ENCODE data around the gene P3H2. TPM values are rescaled to one million over a fixed set of nuclear protein-coding genes. Genes with fewer than 3 reads are reported as not detected.
A peak's percentile ranks its signal among the peaks of the same experiment; 100 is the strongest.
"Not testable (repeated sequence)": the region's sequence is repeated elsewhere in the genome, so short reads cannot be mapped to it uniquely, and the experiment has no call there.

P3H2 gene
- total RNA-seq, 2 experiments from 2014 or later: not detected

DNA sequence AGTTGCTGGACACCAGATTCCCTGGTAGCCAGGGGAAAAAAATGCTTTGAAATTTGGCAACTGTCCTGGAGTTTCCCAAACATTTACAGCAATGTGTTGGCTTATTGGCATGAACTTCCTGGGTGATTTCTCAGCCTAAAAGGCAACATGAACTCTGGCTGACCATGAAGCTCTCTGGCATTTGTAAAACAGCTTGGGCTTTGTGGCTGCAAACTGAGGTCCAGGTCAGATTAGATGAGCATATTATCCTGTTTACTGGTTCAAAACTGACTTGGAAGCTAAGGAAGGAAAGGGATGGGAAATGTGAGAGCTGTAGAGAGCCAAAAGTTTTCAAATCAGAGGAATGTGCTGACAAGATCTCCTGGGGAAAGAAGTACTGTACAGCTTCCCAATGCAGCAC is 139.0 kb downstream of the P3H2 start:
- Mint-ChIP-seq H3K4me3 (no peak overlapping the region), H3K27me3 (ENCODE audit: low read depth) (peaks cover 12% of the 10 kb centered on the region), H3K27ac (no peak overlapping the region), H3K4me1 (ENCODE audit: low read depth) (no peaks in the 10 kb centered on the region), H3K36me3 (ENCODE audit: low read depth) (no peaks in the 10 kb centered on the region), H3K9me3 (no peaks in the 10 kb centered on the region)
- intact Hi-C loops (cut with micrococcal nuclease): no loop called here
- CTCF ChIA-PET: interaction anchor here (0.7 to 1.4 kb wide), 2 partner anchors 14 to 371 kb away, joined by 3 to 6 read pairs; no protein-coding TSS in a partner anchor
- DNase-seq: no peak

DNA sequence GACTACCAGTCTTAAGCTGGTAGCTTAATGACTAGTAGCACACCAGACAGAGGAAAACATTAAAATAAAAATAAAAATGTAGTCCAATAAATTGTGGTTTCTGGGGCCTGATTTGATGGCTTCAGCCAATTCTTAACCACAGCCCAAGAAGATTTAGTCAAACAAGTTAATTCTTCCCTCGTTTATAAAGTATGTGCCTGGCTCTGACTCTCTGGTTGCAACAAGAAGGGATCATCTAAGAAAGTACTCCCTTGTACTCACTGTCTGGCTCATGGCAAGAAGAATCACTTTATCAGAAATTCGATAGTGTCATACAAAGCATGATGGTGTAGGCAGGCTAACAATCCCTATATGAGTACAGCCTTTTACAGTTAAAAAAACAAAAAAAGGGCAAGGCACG is 141.9 kb downstream of the P3H2 start:
- Mint-ChIP-seq H3K27me3 (ENCODE audit: low read depth) (peaks cover 30% of the 10 kb centered on the region), H3K9me3 (no peaks in the 10 kb centered on the region), H3K27ac (no peak overlapping the region), H3K36me3 (ENCODE audit: low read depth) (no peaks in the 10 kb centered on the region), H3K4me3 (no peak overlapping the region), H3K4me1 (ENCODE audit: low read depth) (no peaks in the 10 kb centered on the region)
- CTCF ChIA-PET: interaction anchor here (0.8 kb wide), 1 partner anchor 16 kb away, joined by 3 read pairs; no protein-coding TSS in a partner anchor
- no peak for DNase-seq
- intact Hi-C loops (cut with micrococcal nuclease): no loop called here

DNA sequence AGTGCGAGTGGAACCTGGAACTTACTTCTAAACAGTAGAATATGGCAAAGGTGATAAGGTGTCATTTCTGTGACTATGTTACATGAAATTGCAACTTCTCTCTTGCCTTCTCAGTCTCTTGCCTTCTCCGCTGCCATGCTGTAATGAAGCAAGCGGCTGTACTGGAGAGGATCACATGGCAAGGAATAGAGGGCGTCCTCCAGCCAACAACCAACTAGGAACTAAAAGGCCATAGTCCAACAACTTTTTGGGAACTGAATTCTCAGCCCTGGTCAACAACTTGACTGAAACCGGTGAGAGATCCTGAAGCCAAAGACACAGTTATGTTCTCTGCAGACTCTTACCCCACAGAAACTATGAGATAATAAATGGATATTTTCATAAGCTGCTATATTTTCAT is 143.5 kb downstream of the P3H2 start:
- H3K36me3 Mint-ChIP-seq (ENCODE audit: low read depth): no peaks in the 10 kb centered on the region
- no peaks in the 10 kb centered on the region for H3K4me1 Mint-ChIP-seq (ENCODE audit: low read depth)
- intact Hi-C loops (cut with micrococcal nuclease): no loop called here
- CTCF ChIA-PET: interaction anchor here (0.6 kb wide), 1 partner anchor 69 kb away, joined by 5 read pairs; no protein-coding TSS in a partner anchor
- peaks cover 30% of the 10 kb centered on the region for H3K27me3 Mint-ChIP-seq (ENCODE audit: low read depth)
- no peak overlapping the region for H3K27ac Mint-ChIP-seq
- no peak for DNase-seq
- no peak overlapping the region for H3K4me3 Mint-ChIP-seq
- H3K9me3 Mint-ChIP-seq: no peaks in the 10 kb centered on the region

DNA sequence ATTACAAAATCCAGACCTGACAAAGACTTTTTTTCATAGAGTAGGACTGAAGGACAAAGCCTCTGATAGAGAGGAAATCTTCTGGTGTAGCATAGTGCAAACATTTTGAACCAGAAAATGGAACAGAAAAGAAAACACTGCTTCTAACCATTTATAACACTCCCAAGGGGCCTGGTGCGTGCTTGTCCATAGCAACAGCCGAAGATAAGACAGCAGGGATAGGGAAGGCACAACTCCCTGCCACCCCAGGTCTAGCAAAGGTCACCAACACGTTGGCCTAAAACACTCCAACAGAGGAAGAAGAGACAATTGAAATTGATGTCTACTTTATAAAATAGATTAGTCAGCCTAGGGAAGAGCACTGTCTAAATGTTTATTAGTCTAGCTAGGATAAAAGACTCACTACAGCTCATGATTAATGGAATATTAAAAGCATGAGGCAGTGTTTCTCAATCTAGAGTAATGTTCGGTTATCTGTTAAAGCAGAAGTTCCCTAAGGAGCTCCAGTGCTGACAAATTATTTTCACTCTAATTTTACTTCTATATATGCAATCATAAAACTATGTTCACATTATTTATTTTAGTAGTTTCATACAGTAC is 145.2 kb downstream of the P3H2 start:
- CTCF ChIA-PET: no interaction called here
- intact Hi-C loops (cut with micrococcal nuclease): no loop called here
- Mint-ChIP-seq H3K27ac (no peak overlapping the region), H3K4me1 (ENCODE audit: low read depth) (no peaks in the 10 kb centered on the region), H3K27me3 (ENCODE audit: low read depth) (peaks cover 27% of the 10 kb centered on the region), H3K4me3 (no peak overlapping the region), H3K9me3 (no peaks in the 10 kb centered on the region), H3K36me3 (ENCODE audit: low read depth) (no peaks in the 10 kb centered on the region)
- DNase-seq: no peak

DNA sequence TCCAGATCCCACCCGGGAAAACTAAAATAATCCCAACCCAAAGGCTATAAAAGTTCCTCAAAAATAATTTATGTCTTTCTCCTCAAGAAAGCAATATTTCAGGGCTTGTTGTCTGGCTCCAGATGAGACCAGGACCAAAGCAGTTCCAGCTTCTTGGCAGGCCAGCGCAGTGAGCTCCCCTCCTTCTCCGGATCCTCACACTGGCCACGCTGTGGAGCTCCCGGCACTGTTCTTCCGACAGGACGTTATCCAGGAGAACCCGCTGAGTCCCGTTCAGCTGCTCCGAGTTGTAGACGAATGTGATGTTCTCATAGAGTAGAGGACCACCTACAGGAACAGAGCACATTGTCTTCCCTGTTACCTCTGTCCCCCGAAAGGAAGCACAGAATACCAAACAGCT is 146.3 kb downstream of the P3H2 start:
- H3K9me3 Mint-ChIP-seq: no peaks in the 10 kb centered on the region
- no peak overlapping the region for H3K27ac Mint-ChIP-seq
- peaks cover 27% of the 10 kb centered on the region for H3K27me3 Mint-ChIP-seq (ENCODE audit: low read depth)
- DNase-seq: no peak
- CTCF ChIA-PET: no interaction called here
- H3K4me3 Mint-ChIP-seq: no peak overlapping the region
- intact Hi-C loops (cut with micrococcal nuclease): no loop called here
- H3K36me3 Mint-ChIP-seq (ENCODE audit: low read depth): no peaks in the 10 kb centered on the region
- H3K4me1 Mint-ChIP-seq (ENCODE audit: low read depth): no peaks in the 10 kb centered on the region

DNA sequence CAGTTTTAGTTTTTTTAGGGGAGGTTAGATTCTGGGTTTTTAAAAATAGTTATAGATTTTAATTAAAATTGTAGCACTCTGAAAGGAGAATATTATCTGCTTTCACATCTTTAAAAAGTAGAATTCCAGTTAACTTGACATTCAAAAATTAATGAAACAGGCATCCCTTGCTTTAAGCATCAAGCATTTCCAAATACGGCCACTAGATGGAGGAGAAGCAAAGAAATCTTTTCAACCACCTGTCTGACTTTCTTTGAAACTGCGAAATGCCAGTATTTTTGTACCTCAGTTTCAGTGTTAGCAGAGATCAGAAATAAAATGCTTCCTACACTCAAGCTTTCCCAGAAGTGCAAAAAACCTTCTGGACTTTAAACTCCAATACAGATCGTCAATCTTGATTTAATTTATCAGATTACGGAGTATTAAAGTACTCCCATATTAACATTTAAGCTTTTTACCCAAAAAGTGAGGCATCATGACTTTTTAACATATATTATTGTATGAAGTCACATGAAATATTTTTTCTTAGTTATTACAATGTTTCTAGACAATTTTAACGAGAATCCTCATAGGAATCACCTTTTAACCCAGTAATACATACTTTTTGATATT is 153.3 kb downstream of the P3H2 start:
- Mint-ChIP-seq H3K27ac (no peak overlapping the region), H3K36me3 (ENCODE audit: low read depth) (no peaks in the 10 kb centered on the region), H3K9me3 (no peaks in the 10 kb centered on the region), H3K27me3 (ENCODE audit: low read depth) (peaks cover 3% of the 10 kb centered on the region), H3K4me1 (ENCODE audit: low read depth) (no peaks in the 10 kb centered on the region), H3K4me3 (no peak overlapping the region)
- intact Hi-C loops (cut with micrococcal nuclease): loop anchor here (1.0 to 10.0 kb wide), 6 partner anchors 235 to 729 kb away; partner anchors contain the start of genes CLDN1 and IL1RAP
- CTCF ChIA-PET: interaction anchor here (0.6 to 2.0 kb wide), 11 partner anchors 13 to 1084 kb away, joined by 3 to 9 read pairs (median 3); partner anchors contain the start of gene P3H2
- peak; percentile 28 for DNase-seq

DNA sequence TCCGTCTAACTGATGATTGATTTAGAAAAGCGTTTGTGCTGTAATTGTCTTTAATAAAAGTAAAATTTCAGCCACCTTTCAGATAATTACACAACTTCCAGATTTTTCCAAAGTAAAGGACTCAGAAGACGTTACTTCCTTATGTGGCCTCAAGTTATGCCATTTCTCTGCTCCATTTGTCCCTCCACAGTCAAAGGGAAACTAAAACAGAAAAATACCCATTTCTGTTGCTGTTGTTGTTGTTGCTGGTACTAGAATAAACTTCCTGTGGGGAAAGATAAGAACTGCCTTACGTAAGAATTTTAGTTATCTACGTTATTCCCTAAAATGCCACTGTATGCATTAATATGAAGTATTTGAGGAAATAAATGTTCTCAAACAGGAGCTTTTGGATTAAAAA is 153.9 kb downstream of the P3H2 start:
- Mint-ChIP-seq H3K9me3 (no peaks in the 10 kb centered on the region), H3K27me3 (ENCODE audit: low read depth) (peaks cover 3% of the 10 kb centered on the region), H3K4me1 (ENCODE audit: low read depth) (peaks cover under 1% of the 10 kb centered on the region), H3K36me3 (ENCODE audit: low read depth) (no peaks in the 10 kb centered on the region), H3K4me3 (no peak overlapping the region), H3K27ac (no peak overlapping the region)
- intact Hi-C loops (cut with micrococcal nuclease): loop anchor here (1.0 to 10.0 kb wide), 6 partner anchors 235 to 730 kb away; partner anchors contain the start of genes CLDN1 and IL1RAP
- no peak for DNase-seq
- CTCF ChIA-PET: interaction anchor here (0.6 to 2.0 kb wide), 7 partner anchors 14 to 1084 kb away, joined by 3 to 9 read pairs (median 3); partner anchors contain the start of gene P3H2

DNA sequence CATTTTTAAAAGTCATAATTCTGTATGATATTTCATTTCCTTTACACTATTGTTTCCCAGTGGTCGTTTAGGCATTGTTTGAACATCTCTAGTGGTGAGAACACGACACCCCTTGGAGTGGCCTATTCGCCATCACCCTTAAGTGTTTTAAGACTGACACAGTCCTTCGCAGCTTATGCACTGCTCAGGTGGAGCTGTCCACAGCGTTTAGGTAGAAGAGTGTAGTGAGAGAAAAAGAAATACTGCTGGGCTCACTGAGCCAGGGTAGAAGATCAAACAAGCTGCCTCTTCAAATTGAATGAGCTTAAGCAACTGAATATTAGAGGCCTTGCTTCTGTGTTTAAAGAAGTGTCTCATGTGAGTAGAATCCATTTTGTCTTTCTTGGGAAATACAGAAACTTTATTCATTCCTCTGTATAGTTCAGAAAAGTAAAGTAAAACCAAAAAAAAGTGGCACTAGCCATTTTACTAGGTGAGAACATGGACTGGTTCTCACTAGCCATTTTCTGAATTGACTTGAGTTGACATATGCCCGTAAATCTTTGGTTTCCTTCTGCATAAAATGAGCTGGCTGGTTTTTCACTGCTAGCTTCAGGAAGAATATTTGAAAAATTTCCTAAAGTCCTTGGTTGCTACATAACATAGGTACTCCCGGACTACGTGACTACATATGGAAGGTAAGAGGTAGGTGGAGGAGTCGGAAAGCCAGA is 155.9 kb downstream of the P3H2 start:
- Mint-ChIP-seq H3K36me3 (ENCODE audit: low read depth) (no peaks in the 10 kb centered on the region), H3K4me3 (no peak overlapping the region), H3K27ac (no peak overlapping the region), H3K27me3 (ENCODE audit: low read depth) (peaks cover 3% of the 10 kb centered on the region), H3K9me3 (no peaks in the 10 kb centered on the region), H3K4me1 (ENCODE audit: low read depth) (peaks cover 5% of the 10 kb centered on the region)
- DNase-seq: no peak
- CTCF ChIA-PET: interaction anchor here (0.6 to 3.2 kb wide), 4 partner anchors 38 to 459 kb away, joined by 3 to 17 read pairs (median 3); no protein-coding TSS in a partner anchor
- intact Hi-C loops (cut with micrococcal nuclease): loop anchor here (5.0 to 10.0 kb wide), 2 partner anchors 548 to 620 kb away; partner anchors contain the start of gene IL1RAP

DNA sequence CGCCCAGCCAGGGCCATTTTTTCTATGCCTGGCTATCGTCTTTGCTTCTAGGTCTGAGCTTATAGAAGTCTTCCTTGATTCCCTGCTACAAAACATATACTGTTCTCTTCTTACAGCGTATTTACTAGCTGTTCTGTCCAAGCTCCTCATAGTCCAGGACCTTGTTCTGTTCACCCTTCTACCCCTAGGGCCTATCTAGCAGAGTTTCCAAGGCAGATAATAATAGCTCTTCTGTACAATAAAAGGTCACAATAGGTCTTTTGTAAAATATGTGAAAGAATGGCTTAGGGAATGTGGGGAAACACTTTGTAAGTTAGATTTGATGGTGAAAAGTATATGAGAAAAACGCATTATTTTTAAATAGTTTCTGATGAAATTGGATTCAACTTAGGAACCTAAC is 158.2 kb downstream of the P3H2 start:
- intact Hi-C loops (cut with micrococcal nuclease): loop anchor here (10.0 kb wide), 1 partner anchor 622 kb away; no protein-coding TSS in a partner anchor
- H3K27ac Mint-ChIP-seq: no peak overlapping the region
- H3K27me3 Mint-ChIP-seq (ENCODE audit: low read depth): peaks cover 6% of the 10 kb centered on the region
- H3K36me3 Mint-ChIP-seq (ENCODE audit: low read depth): no peaks in the 10 kb centered on the region
- H3K9me3 Mint-ChIP-seq: no peaks in the 10 kb centered on the region
- CTCF ChIA-PET: interaction anchor here (0.6 to 4.1 kb wide), 12 partner anchors 14 to 1467 kb away, joined by 3 to 32 read pairs (median 4); no protein-coding TSS in a partner anchor
- no peak overlapping the region for H3K4me3 Mint-ChIP-seq
- DNase-seq: no peak
- peaks cover 5% of the 10 kb centered on the region for H3K4me1 Mint-ChIP-seq (ENCODE audit: low read depth)

DNA sequence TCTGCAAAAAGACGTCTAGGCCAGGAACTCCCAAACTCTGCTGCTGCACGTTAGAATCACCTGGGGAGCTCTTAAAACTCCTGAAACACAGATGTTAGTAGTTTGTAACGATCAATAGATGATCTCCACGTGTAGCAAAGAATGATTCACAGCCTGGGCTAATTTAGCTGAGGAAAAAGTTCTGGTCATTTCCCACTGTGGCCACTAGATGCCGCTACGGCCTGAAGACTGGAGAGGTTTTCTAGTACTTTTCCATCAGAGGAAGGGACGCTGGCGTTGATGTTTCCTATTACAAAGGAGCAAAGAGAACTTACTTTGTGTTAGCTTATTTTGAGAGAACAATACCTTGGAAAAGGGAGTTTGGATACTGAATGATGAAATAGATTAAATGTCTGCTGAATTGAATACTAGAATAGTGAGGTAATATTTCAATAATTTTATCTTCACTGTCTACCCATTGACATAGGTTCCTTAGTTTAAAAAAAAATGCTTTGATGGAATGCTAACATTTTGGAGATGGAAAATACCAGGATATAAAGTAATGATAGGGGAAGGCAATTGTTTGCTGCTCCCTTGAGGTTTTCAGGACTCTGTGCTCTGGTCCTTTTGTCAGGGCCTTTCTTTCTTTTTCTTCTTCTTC is 159.1 kb downstream of the P3H2 start:
- no peak overlapping the region for H3K4me3 Mint-ChIP-seq
- intact Hi-C loops (cut with micrococcal nuclease): loop anchor here (1.0 to 10.0 kb wide), 5 partner anchors 241 to 1089 kb away; no protein-coding TSS in a partner anchor
- H3K9me3 Mint-ChIP-seq: no peaks in the 10 kb centered on the region
- peaks cover 5% of the 10 kb centered on the region for H3K4me1 Mint-ChIP-seq (ENCODE audit: low read depth)
- peak; percentile 87 for DNase-seq
- CTCF ChIA-PET: interaction anchor here (0.6 to 4.1 kb wide), 23 partner anchors 8 to 1466 kb away, joined by 3 to 32 read pairs (median 4); partner anchors contain the start of gene CLDN1
- H3K36me3 Mint-ChIP-seq (ENCODE audit: low read depth): no peaks in the 10 kb centered on the region
- H3K27me3 Mint-ChIP-seq (ENCODE audit: low read depth): peaks cover 6% of the 10 kb centered on the region
- no peak overlapping the region for H3K27ac Mint-ChIP-seq

DNA sequence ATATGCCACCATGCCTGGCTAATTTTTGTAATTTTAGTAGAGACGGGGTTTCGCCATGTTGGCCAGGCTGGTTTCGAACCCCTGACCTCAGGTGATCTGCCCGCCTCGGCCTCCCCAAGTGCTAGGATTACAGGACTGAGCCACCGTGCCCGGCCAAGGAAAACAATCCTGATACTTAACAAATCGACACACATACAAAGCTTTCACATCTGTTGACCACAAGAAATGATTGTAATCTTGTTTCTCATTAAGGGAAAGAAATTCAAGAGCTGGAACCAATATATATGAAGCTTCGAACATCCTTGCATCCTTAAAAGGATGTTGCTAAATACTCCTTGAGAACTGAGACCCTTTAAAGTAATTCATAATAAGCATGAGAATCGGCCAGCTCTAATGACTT is 159.6 kb downstream of the P3H2 start:
- not testable (repeated sequence) for DNase-seq; H3K9me3 Mint-ChIP-seq; H3K4me1 Mint-ChIP-seq (ENCODE audit: low read depth); H3K4me3 Mint-ChIP-seq; H3K27me3 Mint-ChIP-seq (ENCODE audit: low read depth); H3K36me3 Mint-ChIP-seq (ENCODE audit: low read depth); H3K27ac Mint-ChIP-seq
- intact Hi-C loops (cut with micrococcal nuclease): loop anchor here (1.0 to 10.0 kb wide), 5 partner anchors 241 to 1090 kb away; no protein-coding TSS in a partner anchor
- CTCF ChIA-PET: interaction anchor here (0.6 to 4.1 kb wide), 21 partner anchors 8 to 689 kb away, joined by 3 to 32 read pairs (median 4); partner anchors contain the start of gene CLDN1

Data from activated naive CD4-positive, alpha-beta T cell treated with anti-CD3 and anti-CD28 coated beads for 36 hours (primary cell).